GM19452 (cell line): ENCODE measurements around the gene RTN1.

Source experiments
- ATAC-seq: cut with Tn5 transposase; IDR thresholded peaks from one replicate; pipeline ENCODE4 v1.9.1; 2021; ENCODE audit not compliant: unreplicated experiment

RTN1 gene

DNA sequence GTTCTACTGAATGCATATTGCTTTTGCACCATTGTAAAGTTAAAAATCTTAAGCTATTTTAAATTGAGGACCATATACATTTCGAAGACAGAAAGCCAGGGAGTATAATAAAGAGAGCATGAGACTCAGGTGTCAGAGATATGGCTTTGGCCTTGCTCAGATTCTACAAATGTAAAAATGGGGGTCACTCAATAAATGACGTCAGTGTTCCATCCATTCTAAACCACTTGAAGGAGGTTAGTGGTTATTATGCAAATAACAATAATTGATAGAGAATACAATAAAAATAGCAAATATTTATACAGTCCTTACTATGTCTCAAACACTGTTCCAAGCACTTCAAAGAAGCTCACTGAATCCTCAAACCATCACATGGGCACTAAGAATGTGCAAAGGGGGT is 20.1 kb downstream of the RTN1 start:
- no peak for ATAC-seq

DNA sequence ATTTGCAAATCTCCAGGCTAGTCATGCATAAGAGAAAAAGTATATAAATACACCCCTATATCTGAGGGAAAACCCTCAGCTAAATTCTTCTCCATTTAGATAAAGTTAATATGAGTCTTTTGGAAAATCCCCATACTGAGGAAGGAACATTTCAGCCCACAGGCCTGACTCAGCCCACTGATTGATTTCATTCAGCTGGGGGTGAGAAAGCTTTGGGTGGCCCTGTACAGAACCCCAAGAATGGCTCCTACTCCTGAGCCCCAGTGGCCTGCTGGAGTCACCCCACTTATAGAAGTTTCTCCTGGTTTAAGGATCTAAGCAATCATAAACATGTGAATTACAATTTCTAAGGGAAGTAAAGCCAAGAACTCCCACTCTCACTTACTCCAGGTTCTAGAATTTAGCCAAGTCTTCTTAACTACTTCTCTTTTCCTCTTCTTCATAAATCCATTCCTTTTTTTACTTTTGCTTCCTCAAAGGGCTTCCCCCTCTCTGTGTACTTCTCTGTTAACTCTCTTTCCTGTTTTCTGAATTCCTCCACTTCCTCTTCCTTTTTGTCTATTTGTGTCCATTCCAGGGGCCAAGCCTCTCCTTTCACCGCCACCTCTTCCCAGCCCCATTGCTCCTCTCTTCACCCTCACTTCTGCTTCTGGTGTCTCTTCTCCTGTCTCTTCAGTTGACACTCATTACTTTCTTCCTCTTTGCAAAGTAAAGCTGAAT is 21.0 kb downstream of the RTN1 start:
- ATAC-seq, result no peak

DNA sequence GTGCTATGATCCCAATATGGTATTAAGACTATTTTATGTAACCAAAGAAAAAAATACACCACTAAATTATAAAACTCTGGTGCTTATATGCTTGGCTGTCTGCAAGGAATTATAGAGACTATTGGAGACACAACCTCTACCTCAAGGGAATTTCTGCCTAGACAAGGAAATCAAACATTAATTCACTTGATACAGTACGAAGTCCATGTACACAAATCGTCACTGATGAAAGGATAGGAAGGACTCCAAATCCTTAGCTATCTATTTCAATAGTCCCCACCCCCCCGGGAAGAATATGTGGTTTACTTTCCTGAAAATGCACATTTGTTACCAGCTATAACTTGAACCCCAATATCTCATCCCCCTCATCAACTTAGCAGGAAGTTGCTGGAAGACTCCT is 21.9 kb downstream of the RTN1 start:
- ATAC-seq, result no peak

- no peak for ATAC-seq
Observed at GRCh38 chr14:59847711-59848110, 22.9 kb downstream of the RTN1 start.

DNA sequence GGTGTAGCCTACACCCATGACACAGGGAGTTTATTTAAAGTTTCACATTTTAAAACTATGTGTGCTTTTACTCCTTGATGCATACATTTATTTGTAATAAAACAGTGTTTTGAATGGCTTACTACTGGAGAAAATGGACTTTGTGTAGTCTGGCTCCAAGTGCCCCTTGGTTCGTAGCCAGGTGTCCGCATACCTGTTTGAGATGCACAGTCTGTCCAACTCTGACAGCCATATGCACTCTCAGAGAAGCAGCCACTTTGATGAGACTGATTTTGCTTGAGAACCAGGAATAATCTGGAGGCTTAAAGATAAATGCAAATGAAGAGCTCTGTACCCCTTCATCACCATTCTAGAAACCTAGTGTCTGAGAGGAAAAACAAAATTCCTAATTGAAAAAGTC is 24.0 kb downstream of the RTN1 start:
- ATAC-seq, result no peak

GRCh38 chr14:59845245-59845644 is 25.3 kb downstream of the RTN1 start:
- ATAC-seq, result no peak

DNA sequence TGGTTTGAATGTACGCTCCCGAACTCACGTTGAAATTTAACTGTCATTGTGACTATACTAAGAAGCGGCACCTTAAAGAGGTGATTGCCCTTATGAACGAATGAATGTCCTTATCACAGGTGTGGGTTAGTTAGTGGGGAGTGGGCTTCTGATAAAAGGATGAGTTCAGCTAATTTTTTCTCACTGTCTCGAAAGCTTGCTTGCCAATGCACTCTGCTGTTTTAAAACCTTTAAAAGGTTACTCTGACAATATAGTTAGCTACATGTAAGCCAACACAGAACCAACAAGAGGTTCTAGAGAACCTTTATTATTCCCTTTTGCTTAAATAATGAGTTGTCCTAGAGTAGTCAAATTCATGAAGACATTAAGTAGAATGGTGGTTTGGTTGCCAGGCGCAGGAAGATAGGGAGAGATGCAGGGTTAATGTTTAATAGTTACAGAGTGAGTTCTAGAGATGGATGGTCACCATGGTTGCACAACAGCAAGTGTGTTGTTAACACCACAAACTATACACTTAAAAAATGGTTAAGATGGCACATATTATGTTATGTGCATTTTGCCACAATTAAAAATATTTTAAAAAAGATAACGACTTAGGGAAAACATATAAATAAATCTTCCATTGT is 26.3 kb downstream of the RTN1 start:
- no peak for ATAC-seq

DNA sequence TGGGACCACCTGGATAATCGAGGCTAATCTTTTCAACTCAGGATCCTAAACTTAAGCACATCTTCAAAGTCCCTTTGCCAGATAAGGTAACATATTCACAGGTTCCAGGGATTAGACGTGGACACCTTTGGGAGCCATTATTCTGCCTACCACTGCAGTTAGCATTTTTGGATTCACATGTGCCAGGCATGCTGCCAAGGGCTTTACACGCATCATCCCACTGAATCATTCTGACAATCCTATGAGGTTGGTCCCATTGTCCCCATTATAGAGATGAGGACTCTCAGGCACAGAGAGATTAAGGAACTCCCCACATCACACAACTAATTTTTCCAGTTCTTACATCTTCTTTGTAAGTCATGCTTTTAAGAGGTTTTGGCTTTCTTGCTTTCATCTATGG is 34.5 kb downstream of the RTN1 start:
- ATAC-seq, result no peak

DNA sequence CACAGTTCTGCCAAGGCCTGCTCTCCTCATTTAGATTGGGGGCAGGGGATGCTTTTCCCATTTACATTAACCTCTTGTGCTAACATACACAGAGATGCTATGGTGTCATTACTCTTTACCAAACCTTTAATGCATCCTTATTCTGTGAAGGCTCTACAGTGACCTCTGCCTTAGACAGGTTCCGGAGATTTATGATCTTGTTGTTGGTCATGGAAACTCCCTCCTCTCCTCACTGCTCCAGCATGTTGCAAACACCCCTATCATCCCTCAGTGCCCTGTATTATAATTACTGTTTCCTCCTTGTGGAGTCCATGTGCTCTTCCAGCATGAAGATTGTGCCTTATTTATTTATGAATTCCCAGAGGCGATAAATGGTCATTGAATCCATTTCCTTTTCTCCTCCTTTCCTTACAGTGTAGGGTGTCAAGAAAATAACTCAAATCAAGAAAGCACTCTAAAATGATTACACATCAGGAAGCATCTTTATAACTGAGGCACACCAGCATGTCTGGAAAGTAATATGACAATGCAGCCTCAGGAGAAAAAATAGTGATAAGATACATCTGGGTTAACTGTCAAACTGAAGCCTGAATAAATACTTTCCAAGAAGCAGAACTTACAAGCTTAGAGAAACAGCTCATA is 37.8 kb downstream of the RTN1 start:
- no peak for ATAC-seq

DNA sequence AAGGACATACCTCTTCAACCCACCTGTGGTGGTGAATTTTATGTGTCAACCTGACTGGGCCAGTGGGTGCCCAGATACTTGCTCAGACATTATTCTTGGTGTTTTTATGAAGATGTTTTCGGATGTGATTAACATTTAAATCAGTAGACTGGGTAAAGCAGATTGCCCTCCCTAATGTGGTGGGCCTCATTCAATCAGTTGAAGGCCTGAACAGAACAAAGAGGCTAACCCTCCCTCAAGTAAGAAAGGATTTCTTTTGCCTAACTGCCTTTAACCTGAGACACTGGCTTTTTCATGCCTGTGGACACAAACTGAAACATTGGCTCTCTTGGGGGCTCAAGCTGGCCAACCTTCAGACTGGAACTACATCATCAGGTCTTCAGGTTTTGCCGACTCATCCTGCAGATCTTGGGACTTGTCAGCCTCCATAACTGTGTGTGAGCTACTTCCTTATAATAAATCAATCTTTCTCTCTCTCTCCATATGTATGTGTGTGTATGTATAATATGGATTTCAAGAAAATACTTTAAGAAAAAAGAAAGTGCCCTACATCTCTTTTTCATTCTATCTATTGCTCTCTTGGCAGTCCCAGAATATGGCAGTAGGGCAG is 39.4 kb downstream of the RTN1 start:
- ATAC-seq, result no peak

DNA sequence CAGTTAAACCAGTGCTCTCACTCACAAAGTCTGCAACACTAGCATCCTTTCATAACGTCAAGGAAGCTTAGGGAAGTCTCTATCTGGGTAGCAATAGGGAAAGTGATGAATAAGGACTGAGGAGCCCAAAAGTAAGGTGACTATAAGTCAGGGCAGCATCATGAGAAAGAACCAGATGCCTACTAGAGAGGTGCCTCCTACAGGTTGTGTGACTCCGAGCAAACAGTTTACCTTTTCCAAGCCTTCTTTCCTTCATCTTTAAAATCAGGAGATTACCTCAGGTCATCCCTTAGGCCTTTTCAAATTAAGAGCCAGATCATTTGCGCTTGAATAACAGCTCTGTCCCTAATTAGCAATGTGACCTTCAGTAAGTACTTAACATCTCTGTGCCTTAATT is 40.2 kb downstream of the RTN1 start:
- ATAC-seq, result no peak

DNA sequence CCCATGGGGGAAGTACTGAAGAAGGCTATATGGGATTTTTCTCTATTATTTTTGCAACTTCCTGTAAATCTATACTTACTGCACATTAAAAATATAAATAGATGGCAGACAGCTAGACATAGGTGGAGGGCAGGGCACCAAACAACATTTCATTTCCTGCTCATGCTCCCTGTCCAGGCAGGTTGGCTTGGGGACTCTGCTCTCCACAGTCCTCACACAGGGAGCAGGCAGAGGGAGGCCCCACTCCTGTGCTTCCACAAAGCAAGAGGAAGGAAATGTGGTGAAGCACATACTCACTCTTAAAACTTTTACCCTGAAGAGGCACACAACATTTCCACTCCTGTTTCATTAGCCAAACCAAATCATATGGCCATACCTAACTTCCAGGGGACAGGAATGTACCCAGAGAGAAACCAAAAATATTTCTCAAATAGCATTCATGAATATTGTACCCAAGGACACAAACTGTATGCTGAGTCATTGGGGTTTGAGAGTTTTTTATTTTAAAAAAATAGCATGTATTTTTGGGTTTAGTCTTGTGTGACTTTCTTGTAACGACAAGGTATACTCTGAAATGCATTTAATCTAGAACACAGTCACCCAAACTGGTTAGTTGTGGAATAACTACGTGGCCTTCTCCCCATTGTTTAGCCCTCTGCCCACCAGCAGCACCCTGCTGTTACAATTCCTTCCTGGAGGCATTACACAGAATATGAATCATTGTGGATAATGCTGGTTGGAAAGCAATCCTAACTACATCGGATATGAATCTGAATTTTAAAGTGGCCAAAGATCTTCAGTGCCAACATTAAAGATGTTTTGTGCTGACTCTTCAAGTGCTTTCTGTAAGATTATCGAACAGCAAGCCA is 40.9 kb downstream of the RTN1 start:
- no peak for ATAC-seq

GRCh38 chr14:59828276-59828675 is 42.3 kb downstream of the RTN1 start:
- ATAC-seq, result no peak

DNA sequence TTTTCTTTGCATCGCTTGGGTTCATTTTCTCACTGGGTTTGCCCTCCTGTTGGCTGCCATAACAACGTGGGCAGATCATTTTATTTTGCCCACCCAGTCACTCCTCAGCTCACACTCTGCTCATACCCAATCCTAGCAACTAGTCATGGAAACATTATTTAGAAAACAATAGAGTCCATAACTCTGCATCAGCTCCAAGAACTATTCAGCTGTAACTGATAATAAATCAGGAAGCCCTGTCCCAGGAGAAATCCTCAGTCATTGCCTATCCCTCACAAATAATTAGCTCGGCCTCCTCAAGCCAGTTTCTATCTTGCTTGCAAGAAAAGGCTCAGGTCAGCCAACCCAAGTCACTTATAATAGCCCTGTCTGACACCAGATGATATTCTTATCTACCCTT is 43.2 kb downstream of the RTN1 start:
- no peak for ATAC-seq

- ATAC-seq, result no peak
Observed at GRCh38 chr14:59826150-59826549, 44.4 kb downstream of the RTN1 start.

DNA sequence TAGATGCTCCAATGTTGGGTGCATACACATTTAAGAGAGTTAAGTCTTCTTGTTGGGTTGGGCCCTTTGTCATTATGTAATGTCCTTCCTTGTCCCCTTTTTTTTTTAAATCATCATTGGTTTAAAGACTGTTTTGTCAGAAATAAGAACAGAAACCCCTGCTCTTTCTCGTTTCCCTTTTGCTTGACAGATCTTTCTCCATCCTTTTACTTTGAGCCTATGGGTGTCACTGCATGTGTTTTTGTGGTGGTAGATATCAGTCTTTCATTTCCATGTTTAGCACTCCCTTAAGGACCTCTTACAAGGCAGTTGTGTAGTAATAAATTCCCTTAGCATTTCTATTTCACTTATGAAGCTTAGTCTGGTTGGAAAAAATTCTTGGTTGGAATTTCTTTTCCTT is 47.4 kb downstream of the RTN1 start:
- ATAC-seq, result no peak

DNA sequence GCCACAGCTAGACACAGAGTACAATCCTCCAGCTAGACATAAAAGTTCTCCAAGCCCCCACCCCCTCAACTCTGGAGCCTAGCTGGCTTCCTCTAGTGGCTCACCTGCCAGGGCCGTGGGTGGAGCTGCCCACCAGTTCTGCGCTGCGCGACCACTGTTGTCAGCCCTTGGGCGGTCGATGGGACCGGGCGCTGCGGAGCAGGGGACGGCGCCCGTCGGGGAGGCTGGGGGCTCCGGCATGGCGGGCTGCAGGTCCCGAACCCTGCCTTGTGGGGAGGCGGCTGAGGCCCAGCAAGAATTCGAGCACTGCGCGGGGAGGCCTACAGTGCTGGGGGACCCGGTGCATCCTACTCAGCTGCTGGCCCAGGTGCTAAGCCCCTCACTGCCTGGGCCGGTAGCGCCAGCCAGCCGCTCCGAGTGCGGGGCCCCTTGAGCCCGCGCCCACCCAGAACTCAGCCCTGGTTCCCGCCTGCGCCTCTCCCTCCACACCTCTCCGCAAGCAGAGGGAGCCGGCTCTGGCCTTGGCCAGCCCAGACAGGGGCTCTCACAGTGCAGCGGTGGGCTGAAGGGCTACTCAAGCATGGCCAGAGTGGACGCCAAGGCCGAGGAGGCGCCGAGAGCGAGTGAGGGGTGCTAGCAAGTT is 51.0 kb downstream of the RTN1 start:
- ATAC-seq, result no peak

DNA sequence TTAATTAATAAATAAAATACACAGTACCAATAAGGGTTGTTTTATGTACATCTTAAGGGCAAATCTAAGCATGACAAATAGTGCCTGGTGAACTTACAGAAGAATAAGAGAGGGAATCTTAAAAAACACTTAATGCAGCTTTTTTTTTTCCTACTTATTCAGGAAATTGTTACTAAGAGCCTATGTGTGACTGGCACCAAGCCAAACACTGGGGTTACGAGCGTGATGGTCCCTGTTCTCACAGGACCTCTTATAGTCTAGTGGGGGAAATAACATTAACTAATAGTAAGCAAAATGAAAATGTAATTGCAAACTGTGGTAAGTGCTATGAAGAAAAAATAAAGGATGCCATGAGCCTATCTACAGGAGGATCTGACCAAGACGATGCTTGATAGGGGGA is 53.6 kb downstream of the RTN1 start:
- ATAC-seq, result no peak

DNA sequence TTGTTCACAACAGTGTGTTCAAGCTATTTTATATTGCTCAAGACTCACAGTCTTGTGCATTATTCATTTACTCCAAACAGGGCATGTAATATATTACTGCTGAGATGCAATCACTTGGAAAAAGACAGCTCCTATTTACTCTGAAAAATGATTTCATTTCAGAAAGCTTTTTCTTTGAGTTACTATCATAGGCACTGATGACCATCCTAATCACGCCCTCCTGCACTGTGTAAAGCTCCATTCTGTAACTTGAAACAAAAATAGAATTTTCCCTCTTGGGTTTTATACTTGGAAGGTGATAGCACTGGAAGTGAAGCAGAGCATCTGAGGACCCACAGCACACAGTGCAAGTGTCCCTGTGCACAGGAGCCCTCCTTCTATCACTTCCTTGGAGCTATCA is 55.6 kb downstream of the RTN1 start:
- no peak for ATAC-seq

- no peak for ATAC-seq
Observed at GRCh38 chr14:59811815-59812214, 58.8 kb downstream of the RTN1 start.

DNA sequence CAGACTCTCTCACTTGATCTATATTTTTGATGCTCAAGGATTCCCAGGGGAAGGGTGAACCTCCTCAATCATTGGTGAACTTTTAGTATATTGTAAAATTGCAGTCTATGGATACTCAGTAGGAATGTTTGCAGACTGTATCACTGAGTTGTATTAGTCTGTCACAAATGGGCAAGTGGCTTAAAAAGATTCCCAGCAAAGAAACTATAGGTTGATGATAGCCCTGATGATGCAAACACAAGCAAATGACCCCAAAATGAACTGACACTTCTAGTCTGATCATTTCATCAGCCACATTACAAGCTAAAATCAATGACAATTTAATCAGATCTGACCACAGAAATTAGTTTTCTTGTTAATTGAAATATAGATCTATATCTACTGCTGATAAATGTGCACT is 59.5 kb downstream of the RTN1 start:
- no peak for ATAC-seq
